SK-N-MC (cell line): Measurements from ENCODE around the gene IQSEC1.

Experiments
- EZH2 ChIP-seq: fragments of 200-600 bp; sonication (generic); IDR thresholded peaks from one replicate; pipeline ENCODE4 v1.6.1; 2017; ENCODE audit warnings: antibody characterized with exemption
- FOXP2 ChIP-seq: optimal IDR thresholded peaks from 2 replicates; pipeline ENCODE3; 2011; ENCODE audit warnings: mild to moderate bottlenecking, moderate library complexity; ENCODE audit not compliant: insufficient read depth; ENCODE audit errors: extremely low read length, control extremely low read depth
- POLR2AphosphoS5 ChIP-seq: IDR thresholded peaks from 2 replicates; pipeline ENCODE4 v1.6.1; 2012; ENCODE audit warnings: mild to moderate bottlenecking, low read depth, low read length, borderline replicate concordance

DNA sequence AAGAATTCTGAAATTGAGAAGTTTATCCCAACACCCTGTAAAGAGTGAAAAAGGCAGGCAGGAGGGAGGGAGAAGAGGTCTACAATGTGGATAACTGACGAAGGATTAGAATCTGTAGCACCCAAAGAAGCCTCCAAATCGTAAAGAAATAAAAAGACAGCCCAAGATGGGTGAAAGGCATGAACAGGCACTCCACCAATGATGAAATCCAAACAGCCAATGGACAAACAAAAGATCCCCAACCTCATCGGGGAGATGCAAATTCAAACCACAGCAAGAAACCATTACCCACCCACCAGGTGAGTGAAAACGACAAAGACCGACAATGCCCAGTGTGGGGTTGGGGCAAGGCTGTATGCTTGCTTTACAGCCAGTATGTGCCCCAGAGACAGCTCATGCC is 85.6 kb downstream of the IQSEC1 start:
- no peak for TF ChIP-seq POLR2AphosphoS5
- no peak for TF ChIP-seq EZH2
- TF ChIP-seq FOXP2, result no peak
